NB4 (cell line): ENCODE measurements around the gene KIAA0319L.

Experiments
- MYC ChIP-seq: IDR thresholded peaks from 2 replicates; pipeline ENCODE4 v1.6.1; 2011; ENCODE audit warnings: low read depth, low read length
- POLR2A ChIP-seq: IDR thresholded peaks from 2 replicates; pipeline ENCODE4 v1.6.1; 2011; ENCODE audit warnings: mild to moderate bottlenecking; ENCODE audit not compliant: insufficient read length; ENCODE audit errors: extremely low read depth
- TF ChIP-seq, protein P1 (sequence below): IDR thresholded peaks from one replicate; pipeline ENCODE4 v1.5.1; 2012; ENCODE audit warnings: low read depth, low read length
- TF ChIP-seq, protein P2 (sequence below): IDR thresholded peaks from 2 replicates; pipeline ENCODE4 v1.6.1; 2011; ENCODE audit warnings: low read depth, low read length

DNA sequence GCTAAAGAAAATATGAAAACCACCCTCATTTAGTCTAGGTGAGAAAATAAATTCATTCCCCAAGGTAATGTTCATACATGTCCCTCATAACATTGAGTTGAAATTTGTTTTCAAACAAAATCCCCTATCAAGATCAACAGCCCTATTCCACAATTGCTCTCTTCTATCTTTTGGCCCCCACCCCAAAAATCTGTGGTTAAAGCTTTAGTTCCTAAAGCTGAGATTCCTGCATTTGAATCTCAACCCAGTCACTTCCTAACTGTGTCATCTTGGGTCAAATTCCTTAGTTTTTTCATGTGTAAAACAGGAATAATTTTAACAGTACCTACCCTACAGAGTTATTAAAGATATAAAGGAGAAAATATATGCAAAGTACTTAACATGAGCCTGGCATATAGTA lies 22.0 kb downstream of the KIAA0319L start:
- TF ChIP-seq, protein P1, sequence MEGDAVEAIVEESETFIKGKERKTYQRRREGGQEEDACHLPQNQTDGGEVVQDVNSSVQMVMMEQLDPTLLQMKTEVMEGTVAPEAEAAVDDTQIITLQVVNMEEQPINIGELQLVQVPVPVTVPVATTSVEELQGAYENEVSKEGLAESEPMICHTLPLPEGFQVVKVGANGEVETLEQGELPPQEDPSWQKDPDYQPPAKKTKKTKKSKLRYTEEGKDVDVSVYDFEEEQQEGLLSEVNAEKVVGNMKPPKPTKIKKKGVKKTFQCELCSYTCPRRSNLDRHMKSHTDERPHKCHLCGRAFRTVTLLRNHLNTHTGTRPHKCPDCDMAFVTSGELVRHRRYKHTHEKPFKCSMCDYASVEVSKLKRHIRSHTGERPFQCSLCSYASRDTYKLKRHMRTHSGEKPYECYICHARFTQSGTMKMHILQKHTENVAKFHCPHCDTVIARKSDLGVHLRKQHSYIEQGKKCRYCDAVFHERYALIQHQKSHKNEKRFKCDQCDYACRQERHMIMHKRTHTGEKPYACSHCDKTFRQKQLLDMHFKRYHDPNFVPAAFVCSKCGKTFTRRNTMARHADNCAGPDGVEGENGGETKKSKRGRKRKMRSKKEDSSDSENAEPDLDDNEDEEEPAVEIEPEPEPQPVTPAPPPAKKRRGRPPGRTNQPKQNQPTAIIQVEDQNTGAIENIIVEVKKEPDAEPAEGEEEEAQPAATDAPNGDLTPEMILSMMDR, result no peak
- TF ChIP-seq POLR2A (no peak), MYC (no peak)
- TF ChIP-seq, protein P2, sequence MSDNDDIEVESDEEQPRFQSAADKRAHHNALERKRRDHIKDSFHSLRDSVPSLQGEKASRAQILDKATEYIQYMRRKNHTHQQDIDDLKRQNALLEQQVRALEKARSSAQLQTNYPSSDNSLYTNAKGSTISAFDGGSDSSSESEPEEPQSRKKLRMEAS, result no peak
